ENCODE data around the gene MAGI2.

GRCh38 chr7:78296644-78297371 lies 1156.7 kb downstream of the MAGI2 start:
- TF ChIP-seq ZNF263 (CRISPR knock-in tag; IDR thresholded peaks at IDR 0.05) (no peak), CTCF (CRISPR knock-in tag; IDR thresholded peaks at IDR 0.05) (no peak), FOXM1 (CRISPR knock-in tag; IDR thresholded peaks at IDR 0.05) (no peak)
